Panc1 (cell line): ENCODE results near the gene B3GNT3. TPM values are rescaled to one million over a fixed set of nuclear protein-coding genes. Genes with fewer than 3 reads are reported as not detected.

Source experiments
- ATAC-seq: fragments of 200-7000 bp; cut with Tn5 transposase; 2 replicates; pipeline ENCODE4 v1.9.1; 2020; ENCODE audit warnings: mild to moderate bottlenecking, moderate library complexity
- BruUV-seq: library from RNA; stranded (reverse); fragments of 400-500 nt; replicated peaks from 2 replicates; lab custom pipeline; 2021; lab: Mats Ljungman, UMichigan
- CTCF ChIA-PET: fragments of 300-600 bp; sonication (Branson Sonifier 250); formaldehyde crosslinking; loops from one replicate; lab custom pipeline; 2022; ENCODE audit warnings: antibody characterized with exemption; lab: Charles Lee
- POLR2A ChIA-PET: fragments of 300-600 bp; sonication (Branson Sonifier 250); formaldehyde crosslinking; loops from one replicate; lab custom pipeline; 2022; ENCODE audit warnings: antibody characterized with exemption; lab: Charles Lee
- DNase-seq: peaks from one replicate; pipeline ENCODE4 v3.0.0-alpha.2; 2010; ENCODE audit warnings: low read depth, low spot score
- H3K27ac ChIP-seq: 2 replicates; pipeline ENCODE4 v1.5.1; 2011; ENCODE audit warnings: mild to moderate bottlenecking, low read length, inconsistent platforms
- H3K27me3 ChIP-seq: fragments of 200-500 bp; sonication (Bioruptor generic); 2 replicates; pipeline ENCODE4 v1.6.0; 2014; ENCODE audit warnings: low read length, inconsistent platforms; ENCODE audit not compliant: control insufficient read depth, insufficient read depth
- H3K36me3 ChIP-seq: fragments of 200-500 bp; sonication (Bioruptor generic); 2 replicates; pipeline ENCODE4 v1.5.1; 2014; ENCODE audit warnings: inconsistent platforms, mild to moderate bottlenecking, low read length, moderate library complexity; ENCODE audit not compliant: control insufficient read depth, insufficient read depth
- H3K4me1 ChIP-seq: 2 replicates; pipeline ENCODE4 v1.5.1; 2011; ENCODE audit warnings: inconsistent platforms, mild to moderate bottlenecking, low read length, moderate library complexity; ENCODE audit not compliant: control insufficient read depth, insufficient read depth
- H3K4me3 ChIP-seq, 2 experiments: 2 replicates each; pipeline ENCODE4 v1.5.1; 2011 to 2012; ENCODE audit warnings: low read depth in 2 of 2, low read length in 2 of 2, mild to moderate bottlenecking in 2 of 2, inconsistent platforms in 1 of 2, moderate library complexity in 1 of 2
- H3K9me3 ChIP-seq: fragments of 200-500 bp; sonication (Bioruptor generic); 2 replicates; pipeline ENCODE4 v1.5.1; 2014; ENCODE audit warnings: low read depth, mild to moderate bottlenecking, inconsistent platforms, low read length, moderate library complexity; ENCODE audit not compliant: control insufficient read depth, insufficient read depth
- CTCF ChIP-seq: fragments of 450-650 bp; IDR thresholded peaks from 2 replicates; pipeline ENCODE4 v1.5.1; 2017; ENCODE audit warnings: mild to moderate bottlenecking
- POLR2AphosphoS5 ChIP-seq: IDR thresholded peaks from 2 replicates; pipeline ENCODE4 v1.6.1; 2012; ENCODE audit warnings: mild to moderate bottlenecking, low read depth, low read length, moderate library complexity
- REST ChIP-seq, 2 experiments: IDR thresholded peaks; 2 replicates each; pipeline ENCODE4 v1.6.1; 2011 to 2012; ENCODE audit warnings: low read depth in 2 of 2, control low read depth in 1 of 2, low read length in 1 of 2, mild to moderate bottlenecking in 1 of 2, moderate library complexity in 1 of 2; ENCODE audit not compliant: insufficient read depth in 1 of 2
- SIN3A ChIP-seq: IDR thresholded peaks from 2 replicates; pipeline ENCODE4 v1.6.1; 2012; ENCODE audit warnings: low read depth, mild to moderate bottlenecking, low read length, moderate library complexity, borderline replicate concordance; ENCODE audit not compliant: insufficient read depth
- TCF7L2 ChIP-seq: IDR thresholded peaks from 2 replicates; pipeline ENCODE4 v1.6.1; 2011; ENCODE audit warnings: mild to moderate bottlenecking, low read depth, low read length, inconsistent platforms
- in situ Hi-C: cut with HindIII; loops from 2 replicates; pipeline ENCODE4 v1.10.0; 2016; ENCODE audit warnings: low sequenced_read_pairs, low pct_unique_long_range_greater_than_20kb
- intact Hi-C: fragments of 100-400 bp; cut with micrococcal nuclease; formaldehyde crosslinking; loops from one replicate; pipeline ENCODE4 v1.10.0; 2022; ENCODE audit not compliant: unreplicated experiment
- total RNA-seq: library from RNA; stranded (reverse); gene quantifications from one replicate; pipeline ENCODE4 v1.2.1, GENCODE V29; 2021; ENCODE audit not compliant: unreplicated experiment

B3GNT3 gene
- total RNA-seq, 1 experiment from 2014 or later, result 0.67 TPM

- H3K36me3 ChIP-seq, result peaks cover 17% of the 10 kb centered on the region
- H3K9me3 ChIP-seq, result no peaks in the 10 kb centered on the region
- intact Hi-C loops (loop anchor here (10.0 kb wide), 1 partner anchor 75 kb away; no protein-coding TSS in a partner anchor), in situ Hi-C loops (no loop called here)
- peak within 1 kb of the TSS; percentile 98 for H3K27ac ChIP-seq
- H3K4me3 ChIP-seq, result peak within 1 kb of the TSS; percentile 96 to 99
- DNase-seq (peak; percentile 97), ATAC-seq (peak; percentile 93)
- H3K27me3 ChIP-seq, result no peaks in the 10 kb centered on the region
- peaks cover 25% of the 10 kb centered on the region for H3K4me1 ChIP-seq
- no peak for TF ChIP-seq SIN3A
- TF ChIP-seq POLR2AphosphoS5, result peak; percentile 94
- 0 out of 4 replicates have a peak, but pooled peaks of 1 of the 2 experiments have one; percentile 33 for TF ChIP-seq REST (IDR thresholded peaks at IDR 0.05; ENCODE audit: insufficient read depth in 1 of 2, low read depth in 2 of 2, low read length in 1 of 2)
- peak; percentile 94 for TF ChIP-seq CTCF
- TF ChIP-seq TCF7L2, result no peak
- ChIA-PET POLR2A (interaction anchor here (0.6 kb wide), 3 partner anchors 29 to 323 kb away, joined by 4 to 6 read pairs (median 5); no protein-coding TSS in a partner anchor), CTCF (interaction anchor here (0.6 to 1.2 kb wide), 8 partner anchors 12 to 389 kb away, joined by 3 to 13 read pairs (median 4); partner anchors contain the start of genes CCDC124 and SLC27A1)
- no TSS peak for BruUV-seq
Measured at GRCh38 chr19:17859533-17860330, 64.8 kb downstream of the B3GNT3 start, which contains the start of gene RPL18A. Gene RPL18A (plus strand): TSS chr19:17859910. CDS start chr19:17859957, 47 bp downstream.

GRCh38 chr19:17860331-17860992 is 65.5 kb downstream of the B3GNT3 start:
- Histone ChIP-seq H3K4me1 (peaks cover 25% of the 10 kb centered on the region), H3K9me3 (no peaks in the 10 kb centered on the region), H3K36me3 (peaks cover 17% of the 10 kb centered on the region), H3K27me3 (no peaks in the 10 kb centered on the region), H3K4me3 (peak overlapping the region; percentile 96 to 99), H3K27ac (peak overlapping the region; percentile 98)
- BruUV-seq, result TSS peak; percentile 86
- intact Hi-C loops, result no loop called here
- ChIA-PET POLR2A (interaction anchor here (0.6 kb wide), 1 partner anchor 134 kb away, joined by 5 read pairs; no protein-coding TSS in a partner anchor), CTCF (no interaction called here)
- TF ChIP-seq SIN3A (0 out of 2 replicates have a peak, but pooled peaks have one; percentile 49), POLR2AphosphoS5 (no peak), REST (IDR thresholded peaks at IDR 0.05; ENCODE audit: insufficient read depth in 1 of 2, low read depth in 2 of 2, low read length in 1 of 2) (no peak)
- no peak for DNase-seq
- in situ Hi-C loops, result no loop called here
- no peak for ATAC-seq
